Activated T-helper 9 cell treated with anti-CD3 and anti-CD28 coated beads, Interleukin-2, amount 50 U/mL, for 16 hours (primary cell): ENCODE data around the gene IGDCC3.

ENCODE experiments used
- DNase-seq: peaks from one replicate; pipeline ENCODE4 v3.0.0-alpha.2; 2020; ENCODE audit warnings: low read depth

The IGDCC3 gene

DNA sequence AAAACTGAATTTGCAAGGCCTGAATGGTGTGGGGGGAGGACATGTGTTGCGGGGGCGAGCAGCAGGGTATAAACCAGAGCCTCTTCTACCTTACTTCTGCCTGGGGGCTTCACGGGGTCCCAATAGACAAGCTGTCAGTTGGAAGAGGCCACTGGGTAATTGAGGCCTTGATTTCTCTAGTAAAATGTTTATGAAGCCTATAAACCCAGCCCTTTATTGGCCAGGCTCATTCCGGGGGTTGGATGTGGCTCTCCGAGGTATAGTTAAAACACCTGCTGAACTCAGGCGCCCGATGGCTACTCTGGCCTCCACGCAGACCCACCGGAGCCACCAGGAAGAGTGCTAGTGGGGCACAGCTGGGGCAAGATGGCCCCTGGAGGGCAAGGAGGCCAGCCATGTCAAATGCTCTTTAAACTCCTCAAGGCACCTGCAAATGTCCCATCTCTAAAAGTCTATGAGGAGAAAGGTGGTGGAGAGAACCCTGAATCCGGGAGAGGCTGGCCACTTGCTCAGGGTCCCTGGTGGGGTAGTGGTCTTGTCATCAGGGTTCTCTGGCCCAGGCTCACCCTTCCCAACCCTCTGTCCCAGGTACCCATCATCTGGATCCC lies 34.3 kb downstream of the IGDCC3 start:
- DNase-seq = no peak

DNA sequence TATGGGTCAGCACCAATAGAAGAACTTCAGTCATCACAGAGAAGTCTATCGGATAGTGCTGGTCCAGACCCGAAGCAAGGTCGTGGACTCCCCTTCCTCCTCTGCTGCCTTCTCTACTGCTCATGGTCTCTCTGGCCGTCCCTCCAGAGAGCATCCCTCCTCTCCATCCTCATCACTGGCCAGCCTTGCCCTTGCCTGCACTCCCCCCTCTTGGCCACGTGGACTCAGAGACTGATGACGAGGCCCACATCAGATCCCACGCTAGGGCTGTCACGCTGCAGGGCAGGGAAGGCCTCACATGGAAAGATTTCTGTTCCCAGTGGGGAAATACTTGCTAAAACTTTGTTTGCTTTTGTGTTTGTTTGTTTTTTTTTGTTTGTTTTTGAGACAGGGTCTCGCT lies 35.3 kb downstream of the IGDCC3 start:
- DNase-seq = no peak

DNA sequence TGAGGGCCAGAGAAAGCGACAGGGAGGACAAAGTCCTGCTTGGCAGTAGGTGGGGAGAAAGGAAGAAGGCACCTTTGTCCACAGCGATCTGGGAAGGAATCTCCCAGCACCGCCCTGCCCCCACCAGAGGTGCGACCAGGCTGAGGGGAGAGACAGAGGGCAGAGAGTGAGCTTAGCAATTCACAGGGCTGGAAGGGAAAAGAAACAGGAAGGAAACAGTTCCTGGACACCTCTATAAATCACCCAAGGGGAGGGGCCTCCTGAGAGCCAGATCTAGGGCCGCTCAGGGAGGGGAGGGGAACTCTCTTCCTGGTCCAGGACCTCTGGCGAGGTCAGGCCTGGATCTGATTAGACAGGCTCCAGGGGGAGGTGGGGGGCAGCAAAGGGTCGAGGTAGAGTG lies 37.9 kb downstream of the IGDCC3 start:
- no peak for DNase-seq

DNA sequence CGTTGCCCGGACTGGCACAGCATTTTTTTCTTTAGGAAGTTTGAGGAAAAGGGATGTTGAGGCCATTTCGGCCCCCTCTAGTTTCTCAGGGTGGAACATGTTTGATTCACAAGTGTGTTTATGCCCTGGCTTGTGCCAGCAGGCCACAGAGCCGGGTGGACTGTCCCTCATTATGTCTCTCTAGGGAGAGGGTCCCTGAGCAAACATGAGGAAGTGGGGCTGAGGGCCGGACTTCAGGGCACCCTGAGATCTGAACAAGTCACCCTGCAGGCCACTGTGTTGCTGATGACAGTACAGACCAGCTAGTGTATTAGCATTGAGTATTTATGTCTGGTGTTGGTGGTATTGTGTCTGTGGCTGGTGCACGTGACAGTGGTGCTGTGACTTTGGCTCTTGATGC lies 38.4 kb downstream of the IGDCC3 start:
- DNase-seq = no peak

DNA sequence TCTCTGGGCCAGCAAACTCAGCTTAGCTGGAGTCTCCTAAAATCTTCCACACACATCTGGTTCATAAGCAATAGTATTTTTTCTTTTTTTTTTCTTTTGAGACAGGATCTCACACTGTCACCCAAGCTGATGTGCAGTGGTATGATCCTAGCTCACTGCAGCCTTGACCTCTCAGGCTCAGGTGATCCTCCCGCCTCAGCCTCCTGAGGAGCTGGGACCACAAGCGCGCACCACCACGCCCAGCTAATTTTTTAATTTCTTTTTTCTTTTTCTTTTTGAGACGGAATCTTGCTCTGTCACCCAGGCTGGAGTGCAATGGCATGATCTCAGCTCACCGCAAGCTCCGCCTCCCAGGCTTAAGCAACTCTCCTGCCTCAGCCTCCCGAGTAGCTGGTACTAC lies 39.0 kb downstream of the IGDCC3 start:
- no peak for DNase-seq

DNA sequence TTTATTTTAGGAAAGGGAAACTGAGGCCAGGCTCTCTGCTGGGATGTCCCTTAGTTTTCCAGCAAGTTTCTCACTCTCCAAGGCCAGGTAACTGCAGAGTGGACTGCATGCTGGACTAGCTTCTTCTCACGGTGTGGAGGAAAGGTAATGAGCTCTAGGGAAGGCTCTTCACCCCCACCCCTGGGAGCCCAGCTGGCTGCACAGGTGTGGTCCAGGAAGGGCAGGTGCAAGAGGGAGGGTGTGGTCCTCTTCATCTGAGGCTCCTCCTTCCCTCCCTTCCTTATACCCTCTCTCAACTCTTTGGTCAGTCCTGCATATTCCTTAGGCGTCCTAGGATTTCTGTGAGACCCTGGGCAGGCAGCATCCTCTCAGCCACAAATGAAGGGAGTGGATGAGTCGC lies 39.4 kb downstream of the IGDCC3 start:
- DNase-seq = no peak

DNA sequence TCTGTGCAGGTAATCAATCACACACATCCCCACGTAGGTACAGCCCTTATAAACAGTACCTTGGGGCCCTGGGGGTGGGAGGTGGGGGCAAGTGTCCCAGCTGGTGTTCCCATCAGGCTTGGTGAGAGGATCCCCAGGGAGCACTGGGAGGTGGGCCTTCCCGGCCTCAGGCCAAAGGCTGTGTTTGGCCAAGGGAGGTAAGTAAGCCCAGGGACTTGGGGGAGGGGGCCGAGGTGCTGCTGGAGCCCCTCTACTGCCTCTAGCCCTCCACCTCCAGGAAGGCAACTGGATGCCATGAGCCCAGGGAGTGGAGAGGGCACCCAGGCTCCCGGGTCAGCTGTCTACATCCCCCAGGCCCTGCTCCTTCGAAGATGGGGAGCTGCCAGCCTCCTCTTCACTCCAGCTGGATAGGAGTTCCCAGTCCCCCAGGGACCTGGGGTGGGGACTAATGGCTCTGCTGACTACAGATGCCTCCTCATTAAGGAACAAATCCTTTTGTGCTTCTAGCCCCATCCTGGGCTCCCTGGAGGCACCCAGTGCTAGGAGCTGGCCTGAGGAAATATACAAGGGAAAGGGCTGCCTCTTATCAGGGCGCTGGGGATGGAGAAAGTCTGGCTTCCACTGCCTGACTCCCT lies 40.2 kb downstream of the IGDCC3 start:
- no peak for DNase-seq

DNA sequence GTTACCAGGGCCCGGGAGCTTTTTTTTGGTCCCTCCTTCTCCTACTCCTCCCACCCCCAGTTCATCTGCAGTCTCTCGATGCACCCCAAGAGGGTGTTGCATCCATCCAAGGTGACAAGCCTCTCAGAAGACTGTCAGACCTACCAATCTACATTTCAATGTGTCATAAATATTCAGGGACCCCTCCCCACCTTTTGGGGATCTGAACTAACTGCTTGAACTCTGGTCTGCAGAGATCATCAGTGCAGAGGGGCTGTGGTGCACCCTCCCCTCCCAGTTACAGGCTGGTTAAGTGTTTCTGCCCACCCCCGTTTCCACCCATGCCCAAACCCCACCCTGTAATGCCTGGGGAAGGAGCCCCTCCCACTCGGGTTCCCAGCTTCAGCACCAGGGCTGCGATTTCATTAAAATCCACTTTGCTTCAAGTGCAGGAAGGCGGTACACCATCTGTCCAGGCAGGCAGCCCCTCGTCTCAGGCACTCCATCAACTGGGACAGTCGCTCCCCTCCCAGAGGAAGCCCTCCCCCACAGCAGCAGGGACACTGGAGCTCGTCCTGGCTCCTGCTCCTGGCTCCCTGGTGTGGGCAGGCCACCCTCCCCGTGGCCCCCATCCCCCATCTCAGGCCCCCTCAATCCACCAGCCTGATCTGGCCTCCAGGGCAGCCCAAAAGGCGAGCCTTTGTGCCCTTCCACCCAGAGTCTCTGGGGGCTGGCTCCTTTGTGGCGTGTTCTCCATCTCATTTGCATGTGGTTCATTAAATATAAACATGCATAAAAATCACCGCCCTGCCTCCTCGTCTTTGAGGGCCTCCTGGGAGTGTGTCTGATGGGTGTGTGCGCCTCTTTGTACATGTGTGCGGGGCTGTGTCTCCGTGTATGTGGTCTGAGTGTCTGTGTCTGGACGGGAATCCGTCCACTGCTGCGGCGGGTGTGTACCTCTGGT lies 41.0 kb downstream of the IGDCC3 start:
- no peak for DNase-seq

DNA sequence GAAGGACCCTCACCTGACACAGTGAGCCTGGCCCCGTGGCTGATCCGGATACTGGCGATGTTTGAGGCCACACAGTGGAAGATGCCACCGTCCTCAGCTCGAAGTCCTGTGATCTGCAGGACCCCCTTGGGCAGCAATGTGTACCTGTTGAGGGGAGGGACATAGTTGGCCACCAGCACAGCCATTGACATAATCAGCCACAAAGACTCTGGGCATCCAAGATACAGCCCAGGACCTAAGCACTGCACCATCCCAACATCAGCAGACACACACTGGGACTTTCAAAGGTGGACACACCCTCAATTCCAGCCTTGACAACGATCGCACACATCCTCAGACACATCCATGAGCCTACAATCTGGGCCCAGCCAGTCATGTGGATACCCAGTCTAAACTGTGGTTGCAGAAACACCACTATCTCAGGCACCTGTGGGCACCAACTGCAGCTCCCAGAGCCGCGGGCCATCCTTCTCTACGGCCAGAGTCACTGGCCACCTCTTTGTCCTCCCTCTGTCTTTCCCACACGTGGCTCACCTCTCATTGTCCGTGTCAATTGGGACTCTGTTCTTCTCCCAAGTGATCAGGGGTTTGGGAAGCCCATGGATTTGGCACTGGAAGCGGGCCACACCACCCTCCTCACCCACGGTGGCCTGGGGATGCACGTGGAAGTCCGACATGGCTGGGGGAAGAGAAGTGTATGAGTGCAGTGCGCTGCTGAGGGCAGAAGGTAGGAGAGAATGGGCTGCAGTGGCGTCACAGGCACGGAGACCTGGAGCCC lies 42.3 kb downstream of the IGDCC3 start:
- DNase-seq = no peak

DNA sequence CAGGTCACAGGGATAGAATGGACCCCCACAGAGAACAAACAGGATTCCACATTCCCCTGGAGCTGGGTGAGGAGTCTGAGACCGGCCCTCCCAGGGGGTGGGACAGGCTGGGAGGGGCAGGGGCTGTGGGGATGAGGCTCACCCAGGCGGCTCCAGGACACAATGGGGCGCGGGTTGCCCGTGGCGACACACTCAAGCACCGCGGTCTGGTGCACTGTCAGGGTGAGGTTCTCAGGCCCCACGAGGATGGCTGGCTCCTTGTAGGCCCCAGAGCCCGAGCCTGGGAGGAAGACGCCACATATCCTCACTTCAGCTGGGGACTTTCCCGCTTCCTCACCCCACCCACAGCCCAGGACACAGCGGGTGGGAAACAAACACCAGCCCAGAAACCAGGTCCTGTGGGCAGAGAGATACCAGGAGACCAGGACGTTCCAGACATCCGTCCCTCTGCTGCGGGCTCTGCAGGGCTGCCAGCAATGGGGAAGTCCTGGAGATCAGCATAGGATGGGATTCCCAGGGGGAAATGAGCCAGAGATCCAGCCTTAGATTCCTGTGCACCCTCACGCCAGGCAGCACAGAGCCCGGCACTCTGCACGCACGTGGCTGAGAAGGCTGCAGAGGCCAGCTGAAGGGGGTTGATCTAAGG lies 43.1 kb downstream of the IGDCC3 start:
- no peak for DNase-seq

DNA sequence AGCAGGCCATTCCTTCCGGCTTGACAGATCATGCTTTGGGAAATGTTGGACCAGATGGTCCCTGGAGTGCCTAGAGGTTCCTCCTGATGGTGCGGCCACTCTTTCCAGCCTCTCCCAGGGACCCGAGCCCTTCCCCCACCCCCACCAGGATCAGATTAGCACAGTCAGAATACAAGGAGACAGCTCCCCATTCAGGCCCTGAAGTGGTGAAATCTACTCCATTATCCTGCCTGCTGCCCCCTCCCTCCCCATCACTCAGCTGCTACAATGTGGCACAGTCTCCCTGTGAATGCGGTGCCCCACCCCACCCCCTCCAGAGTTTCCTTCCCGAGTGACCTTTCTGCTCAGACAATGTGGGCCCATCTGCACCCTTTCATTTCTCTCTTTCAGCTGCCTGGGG lies 43.9 kb downstream of the IGDCC3 start:
- no peak for DNase-seq

DNA sequence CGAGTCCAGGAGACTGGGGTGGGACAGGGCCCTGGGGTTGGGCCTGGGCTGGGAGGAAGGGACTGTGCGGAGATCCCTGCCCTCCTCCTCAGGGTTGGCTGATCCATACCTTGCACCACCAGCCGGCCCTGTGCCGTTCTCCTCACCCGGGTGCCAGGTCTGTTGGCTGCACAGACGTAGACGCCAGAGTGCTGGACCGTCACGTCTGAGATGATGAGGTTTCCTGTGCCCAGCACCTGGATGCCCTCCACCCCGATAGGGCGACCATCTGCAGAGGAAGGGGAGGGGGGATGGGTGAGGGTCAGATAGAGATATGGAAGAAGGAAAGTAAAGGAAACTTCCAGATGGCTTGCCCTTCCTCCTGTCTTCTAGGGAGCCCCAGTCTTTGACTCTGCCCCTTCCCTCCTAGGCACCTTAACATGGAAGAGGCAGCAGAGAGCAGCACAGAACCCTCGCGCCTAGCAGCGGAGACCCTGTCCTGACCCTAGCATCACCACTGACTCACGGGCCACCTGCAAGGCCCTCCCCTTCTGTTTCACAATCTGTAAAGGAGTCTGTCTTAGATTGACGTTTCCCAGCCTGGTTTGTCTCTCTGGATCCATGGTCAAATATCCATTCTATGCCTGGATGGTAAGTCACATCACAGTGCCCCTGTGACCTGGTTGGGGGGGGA lies 44.5 kb downstream of the IGDCC3 start:
- DNase-seq = no peak

DNA sequence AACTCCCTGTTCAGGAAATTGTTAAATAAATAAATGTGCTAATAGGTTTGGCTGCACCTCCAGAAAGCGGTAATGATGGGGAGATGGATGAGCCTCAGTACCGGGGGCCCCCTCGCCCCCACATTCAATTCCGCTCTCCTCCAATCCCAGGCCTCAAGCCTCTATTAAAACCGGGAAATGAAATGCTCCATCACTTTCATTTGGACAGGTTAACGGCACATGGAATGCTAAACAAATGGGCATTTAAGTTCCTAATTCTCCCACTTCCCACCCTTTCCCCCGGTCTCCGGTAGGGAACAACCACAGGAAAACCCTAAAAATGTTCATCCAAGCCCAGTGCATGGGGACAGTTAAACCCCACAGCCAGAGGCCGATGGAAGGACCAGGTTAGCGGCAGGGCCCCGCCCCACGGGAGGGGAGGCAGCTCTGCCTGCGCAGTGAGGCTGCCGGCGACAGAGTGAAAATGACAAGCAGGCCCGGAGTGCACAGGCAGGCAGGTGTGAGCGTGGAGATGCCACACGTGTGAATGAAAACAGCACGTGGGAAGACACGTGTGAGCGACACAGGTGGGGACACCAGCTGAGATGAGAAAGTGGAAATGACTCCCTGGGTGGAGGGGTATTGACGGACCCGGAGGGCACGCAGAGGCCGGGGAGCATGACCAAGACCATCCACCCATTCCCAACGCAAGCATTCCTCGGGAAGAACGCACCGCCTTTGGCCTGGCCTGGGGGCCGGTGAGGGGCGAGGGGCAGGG lies 45.2 kb downstream of the IGDCC3 start:
- DNase-seq = no peak

DNA sequence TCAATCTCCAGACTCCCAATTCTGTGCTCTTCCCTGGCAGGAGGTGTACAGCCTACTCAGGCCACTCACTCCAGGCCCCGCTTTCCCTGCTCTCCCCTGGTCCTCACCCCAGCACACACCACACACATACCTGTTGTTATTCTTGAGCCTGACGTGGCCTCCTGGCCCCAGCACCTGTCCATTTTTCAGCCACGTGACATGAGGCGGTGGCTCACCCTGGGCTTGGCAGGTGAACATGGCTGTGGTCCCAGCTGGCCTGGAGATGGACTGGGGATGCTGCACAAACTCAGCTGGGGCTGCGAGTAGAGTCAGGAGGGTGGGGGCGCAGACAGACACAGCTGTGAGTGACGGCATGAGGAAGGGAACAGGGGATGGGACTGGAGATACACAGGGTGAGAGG lies 46.0 kb downstream of the IGDCC3 start:
- no peak for DNase-seq

DNA sequence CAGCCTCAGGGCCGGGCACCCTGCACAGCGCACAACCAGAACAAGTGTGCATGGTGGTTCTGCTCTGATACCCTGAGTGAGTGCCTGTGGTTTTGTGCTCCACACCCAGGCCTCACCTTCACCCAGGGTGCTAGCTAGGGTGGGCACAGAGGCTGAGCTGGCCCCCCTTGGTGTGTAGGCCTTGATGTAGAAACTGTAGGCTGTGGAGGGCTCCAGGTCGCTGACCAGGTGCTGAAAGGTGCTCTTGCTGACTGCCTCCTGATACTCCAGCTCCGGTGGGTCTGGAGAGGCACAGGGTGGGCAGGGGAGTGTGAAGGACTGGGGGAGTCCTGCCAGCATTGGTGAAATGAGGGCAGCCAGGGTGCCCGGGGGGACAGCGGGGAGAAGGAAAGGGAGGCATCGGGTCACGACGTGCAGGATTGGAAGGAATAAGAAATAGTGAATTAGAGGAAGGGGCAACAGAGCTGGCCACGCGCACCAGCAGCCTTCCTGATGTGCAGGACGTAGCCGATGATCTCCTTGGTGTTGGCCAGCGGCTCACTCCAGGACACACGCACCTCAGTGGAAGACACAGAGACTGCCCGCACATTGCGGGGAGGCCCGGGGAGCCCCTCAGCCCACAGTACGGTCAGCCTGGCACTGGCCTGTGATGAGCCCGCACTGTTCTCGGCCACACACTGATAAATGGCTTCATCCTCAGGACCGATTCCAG lies 46.7 kb downstream of the IGDCC3 start:
- no peak for DNase-seq

DNA sequence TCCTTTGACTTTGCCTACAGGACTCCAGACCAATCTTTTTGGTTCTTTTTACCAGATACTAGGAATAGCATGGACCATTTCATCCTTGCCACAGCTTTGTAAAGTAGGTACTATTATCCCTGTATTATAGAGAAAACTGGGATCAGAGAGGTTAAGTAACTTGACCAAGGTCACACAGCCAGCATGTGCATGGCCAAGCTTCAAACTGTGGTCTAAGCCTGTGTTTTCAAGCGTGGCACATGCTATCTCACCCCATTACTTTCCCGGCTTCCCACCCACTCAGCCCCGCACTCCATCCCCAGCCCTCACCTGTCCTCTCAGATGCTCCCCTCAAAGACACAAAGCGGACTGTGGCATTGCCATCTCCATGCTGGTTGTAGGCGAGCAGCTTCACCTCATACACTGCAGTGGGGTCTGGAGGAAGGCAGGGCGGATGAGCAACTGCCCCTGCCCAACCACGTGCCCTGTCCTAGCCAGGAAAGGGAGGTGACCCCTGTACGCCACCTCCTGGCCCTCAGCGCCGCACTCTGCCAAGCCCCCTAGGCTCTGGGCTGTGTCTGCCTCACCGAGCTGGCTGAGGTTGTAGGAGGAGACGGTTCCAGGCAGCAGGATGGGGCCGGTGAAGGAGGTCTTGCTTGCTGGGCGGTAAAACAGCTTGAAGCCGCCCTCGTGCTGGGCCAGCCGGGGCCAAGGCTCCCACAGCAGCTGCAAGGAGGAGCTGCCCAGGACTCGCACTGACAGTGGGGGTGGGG lies 47.6 kb downstream of the IGDCC3 start:
- no peak for DNase-seq

DNA sequence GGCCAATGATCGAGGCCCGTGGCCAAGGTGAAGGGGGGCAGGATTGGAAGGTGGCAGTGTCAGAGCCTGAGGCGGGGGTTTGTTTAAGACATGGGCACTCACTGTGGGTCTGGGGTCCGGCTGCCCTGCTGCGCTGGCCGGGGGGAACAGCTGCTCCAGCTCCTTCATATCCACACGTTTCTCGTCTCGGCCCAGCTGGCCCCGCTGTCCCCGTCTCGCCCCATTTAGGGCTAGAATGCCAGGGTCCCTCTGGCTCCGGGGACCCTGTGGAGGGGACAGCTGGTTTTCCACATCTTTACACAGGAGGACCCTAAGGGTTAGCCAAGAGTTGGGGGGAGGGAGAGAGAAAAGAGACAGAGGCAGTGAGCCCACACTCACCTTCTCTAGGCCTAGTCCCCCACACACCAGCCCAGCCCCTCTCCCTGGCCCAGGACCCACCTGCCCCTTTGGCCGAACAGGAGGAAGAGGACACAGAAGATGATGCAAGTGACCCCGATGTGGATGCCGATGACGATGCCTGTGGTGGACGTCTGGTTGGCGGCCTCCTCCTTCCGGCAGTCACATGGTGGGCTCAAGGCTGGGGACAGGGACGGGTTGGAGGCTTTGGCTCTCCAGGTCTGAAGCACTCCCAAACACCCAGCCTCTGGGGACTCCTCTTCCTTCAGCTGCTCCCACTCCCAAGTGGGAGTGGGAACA lies 48.4 kb downstream of the IGDCC3 start:
- DNase-seq = no peak

DNA sequence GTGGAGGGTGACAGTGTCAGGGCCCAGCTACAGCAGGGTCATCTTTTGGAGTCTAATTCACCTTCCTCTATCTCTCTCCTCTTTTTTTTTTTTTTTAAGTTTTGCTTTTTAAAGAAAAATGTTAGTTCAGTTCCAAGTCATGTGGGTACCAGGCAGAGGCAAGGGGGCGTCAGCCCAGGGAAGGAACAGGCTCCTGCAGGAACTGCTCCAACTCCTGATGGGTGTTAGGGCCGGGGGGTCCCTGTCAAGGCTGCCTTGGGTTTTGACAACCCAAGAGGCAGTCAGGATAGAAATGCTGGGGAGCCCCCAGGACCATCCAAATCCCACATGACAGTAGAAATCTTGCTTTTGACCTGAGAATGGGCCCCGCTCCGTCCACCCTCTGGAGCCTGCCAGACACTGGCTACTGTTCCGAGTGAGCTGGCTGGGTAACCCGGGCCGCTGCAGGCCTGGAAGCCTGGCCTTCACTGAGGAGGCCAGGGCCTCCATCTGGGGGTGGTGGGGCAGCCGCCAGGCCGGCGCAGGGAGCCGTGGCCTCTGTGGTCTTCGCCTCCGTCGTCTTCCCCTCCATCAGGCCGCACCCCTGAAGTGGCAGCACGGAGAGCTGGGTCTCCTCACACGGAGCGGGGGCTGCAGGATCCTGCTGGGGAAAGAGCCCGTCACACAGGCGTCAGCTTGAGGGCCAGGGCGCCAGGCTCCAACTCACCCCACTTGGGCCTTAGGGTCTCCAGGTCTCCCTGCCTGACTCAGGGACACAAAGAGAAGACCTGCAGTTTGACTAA lies 49.1 kb downstream of the IGDCC3 start:
- no peak for DNase-seq
